ENCODE results near the gene CREB3L4.

CREB3L4 gene

DNA sequence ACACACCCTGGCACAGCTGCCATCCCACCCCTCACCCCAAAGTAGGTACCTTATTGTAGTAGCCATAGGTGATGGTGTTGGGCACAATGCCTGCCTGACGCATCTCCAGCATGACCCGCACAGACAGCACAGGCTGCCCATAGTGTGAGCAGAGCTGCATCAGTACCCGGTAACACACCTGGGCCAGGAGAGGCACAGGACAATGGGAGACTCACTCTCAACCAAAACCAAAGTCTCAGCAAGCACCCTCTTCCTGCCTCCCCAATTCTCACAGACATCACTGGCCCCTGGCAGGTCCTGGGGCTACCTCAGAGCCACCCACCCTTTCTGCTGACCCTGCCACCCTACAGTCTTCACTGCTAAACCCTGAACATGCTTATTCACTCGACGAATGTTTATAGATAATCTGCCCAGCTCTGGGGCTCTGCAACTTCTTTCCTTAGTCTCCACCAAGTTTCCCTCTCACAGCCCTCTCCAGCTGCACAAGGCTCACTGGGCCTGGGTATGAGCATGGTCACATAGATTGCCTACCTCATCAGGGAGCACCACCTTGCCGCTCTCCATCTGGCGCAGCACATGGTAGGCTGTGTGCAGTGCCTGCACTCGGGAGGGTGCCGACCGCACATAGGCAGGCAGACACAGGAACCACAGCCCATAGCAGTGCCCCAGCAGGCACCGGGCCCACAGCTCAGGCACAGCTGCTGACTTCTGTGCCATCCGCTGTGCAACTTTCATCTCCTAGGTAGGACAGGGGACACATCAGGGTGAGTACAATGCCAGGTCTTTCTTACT, 31.5 kb upstream of the CREB3L4 start:
- DNase-seq, result no peak

DNA sequence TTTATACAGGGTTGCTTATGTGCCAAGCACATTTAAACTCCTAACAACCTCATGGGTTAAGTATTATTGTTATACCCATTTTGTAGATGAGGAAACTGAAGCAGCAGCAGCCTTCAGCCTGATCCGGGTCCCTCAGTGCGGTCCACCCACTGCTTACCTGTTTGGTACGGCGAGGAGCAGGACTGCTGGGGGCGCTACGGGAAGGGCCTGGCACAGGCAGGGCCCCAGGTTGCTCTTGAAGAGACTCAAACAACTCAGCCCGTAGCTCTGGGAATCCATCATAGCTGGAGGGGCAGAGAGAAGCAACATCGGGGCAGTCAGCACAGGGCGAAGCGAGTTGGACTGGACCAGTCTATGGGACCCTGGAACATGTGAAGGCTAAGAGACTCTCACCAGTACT, 30.4 kb upstream of the CREB3L4 start:
- no peak for DNase-seq

DNA sequence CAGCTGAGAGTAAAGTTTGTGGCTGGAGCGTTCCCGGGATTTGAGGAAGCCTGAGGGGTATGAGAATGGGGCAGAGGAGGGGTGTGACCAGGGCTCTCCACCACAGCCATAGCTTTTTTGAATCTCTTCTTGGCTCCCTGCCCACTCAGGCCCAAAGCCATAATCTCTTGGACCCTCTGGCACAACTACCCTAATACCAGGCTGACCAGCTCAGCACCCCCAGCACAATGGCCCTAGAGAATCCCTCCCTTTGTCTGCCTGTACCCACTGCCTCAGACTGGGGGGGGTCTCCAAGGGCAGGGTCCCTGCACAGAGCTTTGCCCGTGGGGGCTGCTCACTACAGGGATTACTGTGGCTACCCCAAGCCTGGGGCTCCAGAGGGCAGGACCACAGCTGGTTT, 28.7 kb upstream of the CREB3L4 start:
- no peak for DNase-seq

DNA sequence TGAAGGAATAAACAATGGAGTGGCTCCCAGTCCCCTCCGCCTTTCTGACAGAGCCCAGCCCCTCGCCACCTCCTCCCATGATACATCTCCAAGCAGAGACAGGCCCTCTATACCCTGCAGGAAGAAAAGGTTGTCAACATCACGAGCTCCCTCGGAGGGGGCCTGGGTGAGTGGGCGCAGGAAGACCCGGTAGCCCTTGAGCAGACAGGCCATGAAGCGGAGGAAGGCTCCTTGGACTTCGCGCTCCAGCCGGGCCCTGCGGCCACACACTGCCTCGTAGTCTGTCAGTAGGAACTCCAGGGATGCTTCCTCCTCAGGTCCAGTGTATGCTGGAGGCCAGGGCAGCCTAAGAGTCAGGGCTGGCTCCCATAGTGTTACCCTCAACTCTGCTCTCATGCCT, 28.2 kb upstream of the CREB3L4 start:
- no peak for DNase-seq

DNA sequence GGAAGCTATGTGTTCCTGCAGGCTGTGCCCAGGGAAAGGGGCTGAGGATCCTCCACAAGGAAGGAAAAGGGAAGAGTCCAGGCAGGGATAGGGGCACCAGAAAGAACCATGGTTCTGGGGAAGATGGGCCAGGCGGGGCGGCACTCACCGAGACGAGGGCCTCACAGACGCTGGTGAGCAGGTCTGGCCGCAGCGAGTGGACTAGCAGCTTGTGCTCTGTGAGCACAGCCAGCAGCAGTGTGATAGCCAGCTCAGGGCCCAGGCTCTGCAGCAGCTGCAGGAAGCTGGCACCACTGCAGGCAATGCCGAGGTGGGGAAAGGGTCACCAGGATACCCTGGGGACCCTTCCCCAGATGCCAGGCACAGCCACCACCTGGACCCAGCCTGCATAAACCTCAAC, 26.9 kb upstream of the CREB3L4 start:
- DNase-seq, result no peak

DNA sequence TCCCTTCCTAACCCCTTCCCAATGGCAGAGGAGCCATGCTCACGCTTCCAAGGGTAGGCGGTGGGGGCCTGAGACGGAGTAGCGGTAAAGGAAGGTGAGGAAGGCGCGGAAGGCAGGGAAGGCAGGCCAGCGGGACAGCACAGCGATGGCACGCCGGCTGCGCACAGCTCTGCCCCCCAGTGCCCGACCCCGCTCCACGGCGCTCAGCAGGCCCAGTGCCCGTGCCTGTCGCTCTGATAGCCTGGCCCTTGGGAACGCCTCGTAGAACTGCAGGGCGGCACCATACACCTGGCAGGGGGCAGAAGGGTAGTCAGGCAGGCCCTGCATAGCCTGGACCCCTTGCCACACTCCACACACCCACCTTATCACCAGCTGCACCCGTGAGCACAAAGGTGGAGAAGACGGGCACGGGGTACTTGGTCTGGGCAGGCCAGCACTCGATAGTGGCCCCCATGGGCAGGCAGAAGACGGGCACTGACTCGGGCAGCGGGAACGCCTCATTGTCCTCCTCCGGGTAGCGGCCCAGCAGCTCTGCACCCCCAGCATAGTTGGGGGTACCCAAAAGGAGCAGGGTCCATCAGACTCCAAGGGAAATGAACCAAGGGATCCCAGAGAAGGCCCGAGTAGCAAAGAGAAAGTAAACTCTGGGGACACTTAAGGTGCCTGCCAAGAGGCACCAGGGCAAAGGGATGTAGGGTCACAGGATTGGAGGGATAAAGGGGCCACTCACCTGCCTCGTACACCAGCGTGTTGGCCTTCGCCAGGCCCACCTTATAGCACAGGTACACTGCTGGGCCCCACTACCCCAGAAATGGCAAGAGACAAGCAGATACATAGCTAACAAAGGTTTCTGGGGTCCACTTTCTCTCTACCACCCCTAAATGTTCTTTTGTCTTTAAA, 25.6 kb upstream of the CREB3L4 start:
- no peak for DNase-seq

DNA sequence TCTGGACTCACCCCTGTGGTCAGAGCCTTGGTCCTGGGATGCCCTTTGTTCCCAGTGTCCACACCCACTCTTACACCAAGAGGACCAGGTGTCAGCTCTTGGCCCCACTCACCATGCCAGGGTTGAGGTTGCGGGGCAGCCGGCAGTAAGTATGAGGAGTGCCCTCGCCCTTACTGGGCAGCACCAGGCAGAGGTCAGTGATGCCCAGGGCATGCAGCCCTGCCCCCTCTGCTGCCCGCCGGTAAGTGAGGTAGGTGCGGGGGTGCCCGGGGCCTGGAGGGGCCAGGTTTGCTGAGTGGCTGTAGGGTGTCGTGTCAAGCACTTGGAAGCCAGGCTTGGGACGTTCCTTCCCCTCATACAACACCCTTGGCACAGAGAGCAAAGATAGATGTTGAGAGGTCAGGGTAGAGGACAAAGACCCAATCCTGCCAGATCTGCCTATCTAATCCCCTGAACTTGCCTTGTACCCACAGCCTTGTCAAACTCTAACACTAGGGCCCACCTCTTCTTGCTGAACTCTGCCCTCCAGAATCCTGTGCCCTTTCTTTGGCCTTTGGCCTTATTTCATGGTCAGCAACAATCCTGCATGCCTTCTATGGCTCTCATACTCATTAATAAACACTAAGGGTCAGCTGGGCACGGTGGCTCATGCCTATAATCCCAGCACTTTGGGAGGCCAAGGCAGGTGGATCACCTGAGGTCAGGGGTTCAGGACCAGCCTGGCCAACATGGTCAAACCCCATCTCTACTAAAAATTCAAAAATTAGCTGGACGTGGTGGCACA, 24.7 kb upstream of the CREB3L4 start:
- no peak for DNase-seq

DNA sequence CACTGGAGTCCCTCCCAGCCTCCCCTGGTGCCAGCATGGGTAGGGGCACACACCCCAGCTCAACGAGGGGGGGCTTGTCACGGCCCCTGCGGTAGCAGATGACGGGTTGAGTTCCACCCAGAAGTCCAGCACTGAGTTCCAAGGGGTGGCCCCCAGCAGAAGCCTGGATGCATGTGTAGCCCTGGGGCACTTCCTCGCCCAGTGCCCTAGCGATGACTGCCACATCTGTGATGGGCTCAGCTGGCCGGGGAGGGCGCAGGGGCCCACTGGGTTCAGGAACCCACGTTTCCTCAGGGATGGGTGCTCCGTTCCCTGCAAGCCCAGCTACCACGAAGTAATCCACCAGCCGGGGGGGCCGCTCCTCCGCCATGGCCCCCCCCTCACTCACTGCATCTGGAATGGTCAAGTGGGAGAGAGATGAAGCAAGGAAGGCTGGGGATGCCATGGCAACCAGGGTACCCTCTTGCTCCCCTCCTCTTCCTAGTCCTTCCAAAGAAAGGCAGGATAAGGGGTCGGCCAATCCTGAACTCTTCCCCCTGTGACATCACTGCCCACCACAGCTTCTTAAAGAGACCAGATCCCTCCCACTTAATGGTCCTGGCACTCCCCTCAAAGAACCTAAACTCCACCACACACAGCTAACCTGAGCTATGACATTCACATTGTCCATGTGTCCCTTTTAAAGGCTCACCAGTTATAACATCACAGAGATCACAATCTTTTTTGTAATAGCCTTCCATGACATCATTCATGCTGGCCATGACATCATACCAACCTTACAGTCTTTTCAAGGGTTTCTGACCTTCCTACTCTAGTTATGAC, 23.5 kb upstream of the CREB3L4 start:
- DNase-seq, result no peak

DNA sequence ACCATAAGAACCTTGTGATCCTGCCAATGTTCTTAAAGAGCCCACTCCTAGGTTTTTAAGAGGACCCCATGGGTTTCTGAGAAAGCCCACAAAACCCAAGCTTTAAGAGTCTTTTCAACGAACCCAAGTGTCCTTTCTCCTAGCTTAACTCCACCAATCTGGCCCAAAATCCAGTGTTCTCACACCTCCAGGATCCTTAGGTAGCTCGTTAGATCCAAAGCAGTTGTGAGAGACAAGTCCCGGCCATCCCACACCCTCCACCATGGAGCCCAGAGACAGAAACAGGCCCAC, 22.9 kb upstream of the CREB3L4 start:
- no peak for DNase-seq

DNA sequence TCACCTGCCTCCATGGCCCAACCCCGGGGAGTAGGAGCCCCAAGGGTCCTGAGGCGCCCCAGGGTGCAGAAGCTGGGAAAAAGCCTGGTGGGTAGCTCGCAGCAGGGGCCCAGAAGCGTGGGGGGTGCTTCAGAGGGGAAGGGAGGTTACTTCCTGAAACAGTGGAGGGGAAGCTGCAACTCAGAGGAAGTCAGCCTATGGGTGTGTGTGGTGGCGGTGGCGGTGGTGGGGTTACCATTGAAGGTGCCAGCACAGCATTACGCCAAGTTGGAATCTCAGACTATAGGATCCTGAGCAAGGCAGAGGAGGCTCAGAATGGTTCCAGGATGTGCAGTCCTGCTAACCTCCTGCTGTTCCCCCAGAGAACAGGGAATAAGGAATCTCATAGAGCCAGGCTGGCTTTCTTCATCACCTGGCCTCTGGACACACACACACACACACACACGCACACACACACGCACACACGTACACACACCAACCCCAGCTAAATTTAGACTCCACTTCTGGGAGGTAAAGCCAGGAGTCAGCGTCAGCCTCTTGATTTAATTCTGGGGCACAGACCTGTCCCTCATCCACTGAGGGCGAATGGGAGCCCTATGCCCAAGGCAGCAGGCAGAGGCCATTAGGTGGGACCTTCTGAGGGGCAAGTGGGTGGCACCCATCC, 22.4 kb upstream of the CREB3L4 start:
- no peak for DNase-seq

DNA sequence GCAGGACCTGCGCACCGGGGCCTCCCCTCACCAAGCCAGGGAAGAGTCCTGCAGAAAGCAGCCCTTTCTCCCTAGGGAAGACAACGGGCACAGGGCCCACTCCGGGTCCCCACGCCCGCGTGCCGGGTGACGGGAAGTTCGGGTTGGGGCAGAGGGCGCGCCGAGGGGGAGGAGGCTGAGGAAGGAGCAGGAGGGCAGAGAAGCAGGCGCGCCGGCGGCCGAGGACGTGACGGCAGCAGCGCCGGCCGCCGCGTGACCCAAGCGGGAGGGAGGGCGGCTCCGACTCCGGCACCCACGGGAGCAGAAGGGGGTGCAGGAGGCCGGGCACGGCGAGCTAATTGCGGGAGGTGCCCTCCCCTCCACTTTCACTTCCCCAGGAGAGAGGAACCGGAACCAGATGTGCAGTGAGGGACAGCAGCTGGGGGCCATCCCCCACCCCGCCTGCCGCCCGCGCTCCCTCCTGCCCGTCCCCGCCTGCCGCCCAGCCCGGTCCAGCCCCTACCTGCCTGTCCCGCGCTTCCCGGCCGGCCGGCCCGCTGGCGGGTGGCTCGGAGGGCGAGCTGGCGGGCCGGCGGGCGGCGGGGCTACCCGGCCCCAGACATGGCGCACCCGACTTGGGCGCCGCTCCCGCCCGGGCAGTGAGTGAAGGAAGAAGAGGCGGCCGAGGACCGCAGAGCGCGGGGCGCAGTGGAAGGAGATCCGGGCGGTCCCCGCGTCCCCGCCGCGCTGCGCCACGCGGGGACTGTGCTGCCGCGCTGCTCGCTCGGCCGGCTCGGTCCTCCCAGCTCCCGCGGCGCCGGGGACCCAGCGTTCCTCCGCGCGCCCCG, 21.7 kb upstream of the CREB3L4 start:
- peak; percentile 49 for DNase-seq

DNA sequence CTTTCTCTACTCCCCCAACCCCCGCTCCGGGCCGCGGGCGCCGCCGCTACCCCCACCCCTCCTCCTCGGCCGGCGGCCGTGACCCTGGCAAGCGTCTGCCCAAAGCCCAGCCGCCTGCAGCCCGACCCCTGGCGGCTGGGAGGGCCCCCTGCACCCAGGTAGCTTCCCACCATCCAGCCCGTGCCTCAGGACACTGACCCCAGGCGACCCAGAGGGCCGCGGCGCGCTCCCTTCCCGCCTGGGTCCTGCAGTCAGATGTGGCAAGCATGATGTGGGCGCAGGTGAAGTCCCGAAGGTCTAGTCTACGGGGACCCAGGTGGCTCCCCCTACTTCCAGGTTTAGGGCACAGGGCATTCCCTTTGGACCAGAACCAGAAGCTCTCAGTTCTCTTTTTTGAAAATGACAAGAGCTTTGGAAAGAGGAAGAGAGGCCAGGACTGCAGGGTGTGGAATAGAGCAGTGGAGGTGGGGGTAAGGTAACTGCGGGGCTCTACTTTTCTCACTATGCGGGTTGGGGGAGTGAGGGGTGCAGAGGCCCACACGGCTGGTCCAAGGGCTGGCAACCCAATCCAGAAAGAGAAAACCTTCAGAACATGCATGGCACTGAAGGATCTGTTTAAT, 21.0 kb upstream of the CREB3L4 start, which contains the start of gene DENND4B:
Gene DENND4B, minus strand, starts transcription at position 97 of the 620 bp plus-strand sequence. CDS start 2,344 bp downstream, outside the sequence.
- DNase-seq, result peak; percentile 77

DNA sequence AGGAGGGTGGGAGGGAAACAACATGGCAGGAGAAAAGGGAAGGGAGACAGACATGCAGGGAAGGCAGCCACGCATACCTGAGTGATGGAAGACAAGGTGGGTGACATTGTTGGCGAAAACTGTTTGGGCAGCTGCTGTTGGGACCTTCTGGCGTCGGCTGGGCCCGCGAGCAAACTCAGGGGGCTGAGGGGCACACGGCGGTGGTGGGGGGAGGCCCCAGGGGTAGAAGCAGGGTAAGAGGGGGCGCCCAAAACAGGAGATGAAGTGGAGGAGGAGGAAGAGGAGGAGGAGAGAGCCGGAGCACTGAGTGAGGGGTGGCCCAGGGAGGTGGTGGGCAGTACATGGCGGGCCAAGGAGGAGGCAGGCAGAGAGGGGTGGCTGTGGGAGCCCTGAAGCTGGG, 16.5 kb upstream of the CREB3L4 start:
- no peak for DNase-seq

DNA sequence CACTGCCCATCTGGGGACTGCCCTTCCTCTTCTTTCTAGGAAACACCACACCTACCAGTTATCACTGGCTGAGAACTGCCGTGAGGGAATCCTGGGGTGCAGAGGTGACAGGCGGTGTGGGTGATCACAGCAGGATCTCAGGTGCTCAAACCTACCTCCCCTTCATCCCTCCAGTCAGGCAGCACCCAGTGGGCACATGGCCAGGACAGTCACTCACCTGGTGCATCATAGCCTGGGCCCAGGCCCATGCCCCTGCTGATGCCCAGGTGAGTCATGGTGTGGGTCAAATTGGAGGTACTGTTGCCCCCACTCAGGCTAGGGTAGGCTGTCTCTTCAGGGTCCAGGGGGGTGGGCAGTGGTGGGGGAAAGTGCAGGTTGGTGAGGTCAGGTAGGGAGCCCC, 15.9 kb upstream of the CREB3L4 start:
- DNase-seq, result no peak

DNA sequence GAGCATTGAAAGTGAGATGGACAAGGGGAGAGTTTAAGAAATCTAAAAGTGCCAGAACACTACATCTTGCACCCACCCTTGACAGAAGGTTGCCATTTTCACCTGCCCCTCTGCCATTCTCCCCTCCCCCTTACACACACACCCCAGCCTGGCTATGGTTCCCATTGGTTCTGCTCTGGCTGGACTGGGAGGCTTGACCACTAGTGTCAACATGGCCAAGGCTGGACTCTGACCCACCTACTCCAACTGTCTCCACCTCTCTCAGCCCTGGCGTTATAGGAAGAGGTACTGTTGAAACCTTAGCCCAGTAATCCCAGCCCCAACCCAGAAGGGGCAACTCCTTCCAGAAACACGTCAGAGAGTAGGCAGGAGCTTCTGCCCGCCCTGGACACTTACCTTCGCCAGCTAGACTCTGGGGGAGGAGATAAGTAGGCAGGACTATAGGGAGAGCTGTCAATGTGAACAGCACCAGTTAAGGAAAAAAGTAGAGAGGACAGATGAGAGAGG, 13.8 kb upstream of the CREB3L4 start:
- DNase-seq, result no peak

DNA sequence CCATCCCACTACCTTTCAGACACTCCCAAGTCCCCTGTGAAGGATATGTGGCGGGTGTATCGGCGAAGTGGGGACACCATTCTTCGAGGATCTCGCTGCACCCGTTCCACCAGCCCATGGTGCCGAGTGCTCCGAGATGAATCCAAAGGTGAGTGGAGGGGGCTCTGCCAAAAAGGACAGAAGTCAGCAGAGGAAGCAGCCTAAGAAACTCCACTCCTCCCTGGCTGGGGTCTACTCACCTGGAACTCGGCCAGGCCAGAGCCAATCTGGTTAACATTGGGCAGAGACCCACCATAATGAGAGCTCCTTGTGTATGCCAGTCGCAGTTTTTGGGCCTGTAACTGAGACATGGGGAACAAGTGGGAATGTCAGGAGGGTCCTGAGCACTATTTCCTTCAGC, 12.9 kb upstream of the CREB3L4 start:
- no peak for DNase-seq

DNA sequence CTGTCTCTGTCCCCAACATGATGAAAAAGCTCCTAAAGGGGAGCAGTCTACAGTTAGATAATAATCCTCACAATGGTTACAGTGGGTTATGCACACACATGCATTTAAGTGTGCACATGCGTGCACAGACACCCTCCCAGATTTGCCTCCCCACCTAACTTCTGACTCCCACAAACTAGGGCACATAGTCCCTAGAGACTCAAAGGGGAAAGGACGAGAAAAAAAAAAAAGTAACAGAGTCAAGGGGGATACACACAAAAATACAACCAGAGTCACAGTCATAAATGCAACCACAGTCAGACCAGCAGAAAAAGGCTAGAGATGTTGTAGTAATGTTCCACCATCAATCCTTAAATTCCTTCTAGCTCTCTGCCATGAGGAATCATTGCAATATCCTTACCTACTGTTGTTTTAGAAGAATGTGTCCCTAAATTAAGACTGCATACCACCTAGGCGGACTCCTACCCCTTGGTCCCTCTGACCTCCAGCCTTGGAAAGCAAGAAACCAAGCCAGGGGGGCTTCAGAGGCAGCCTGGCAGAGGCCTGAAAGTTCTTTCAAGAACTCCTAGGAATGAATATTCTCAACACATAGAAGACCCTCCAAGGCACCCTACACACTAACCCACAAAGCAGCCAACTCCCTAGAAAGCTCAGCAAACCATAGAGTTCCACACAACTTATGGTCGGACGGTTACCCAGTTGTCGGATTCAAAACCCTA, 10.5 kb upstream of the CREB3L4 start:
- DNase-seq, result no peak

DNA sequence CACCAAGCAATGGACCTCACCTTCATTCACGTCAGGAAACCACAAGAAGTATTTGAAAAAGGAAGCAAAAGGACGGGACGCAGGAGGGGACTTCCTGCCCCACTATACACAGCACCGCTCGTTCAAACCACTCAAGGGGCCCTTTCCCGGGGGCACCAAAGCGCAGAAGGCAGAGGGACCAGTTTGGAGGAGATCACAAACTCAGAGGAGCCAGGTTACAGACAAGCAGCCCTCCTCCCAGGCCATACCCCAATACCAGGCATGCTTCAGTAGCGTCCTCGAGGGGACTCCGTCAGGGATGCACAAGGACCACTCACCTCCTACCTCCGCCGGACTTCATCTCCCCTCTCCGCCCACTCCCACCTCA, 10.0 kb upstream of the CREB3L4 start:
- no peak for DNase-seq

All from fibroblast of skin of scalp (primary cell).